GM12865 (cell line): Measurements from ENCODE around the gene CSPG5.

ENCODE experiments used
- DNase-seq: peaks from one replicate; pipeline ENCODE4 v3.0.0; 2010; ENCODE audit warnings: low read depth
- H3K4me3 ChIP-seq: 2 replicates; pipeline ENCODE4 v1.5.1; 2011; ENCODE audit warnings: mild to moderate bottlenecking, low read depth, low read length, control low read depth
- CTCF ChIP-seq: IDR thresholded peaks from 2 replicates; pipeline ENCODE4 v1.5.1; 2011; ENCODE audit warnings: low read length, control low read depth, low read depth, inconsistent platforms; ENCODE audit not compliant: insufficient read depth; ENCODE audit errors: missing control alignments

CSPG5 gene

GRCh38 chr3:47588053-47588452 lies 9.4 kb upstream of the CSPG5 start:
- no peak for DNase-seq
- no peak for TF ChIP-seq CTCF
- H3K4me3 ChIP-seq = no peak overlapping the region

- TF ChIP-seq CTCF = no peak
- no peak for DNase-seq
- no peak overlapping the region for H3K4me3 ChIP-seq
Observed at GRCh38 chr3:47586746-47587145, 8.1 kb upstream of the CSPG5 start.

- DNase-seq = no peak
- TF ChIP-seq CTCF = no peak
- H3K4me3 ChIP-seq = no peak overlapping the region
Observed at GRCh38 chr3:47583320-47584075, 4.8 kb upstream of the CSPG5 start.

- no peak overlapping the region for H3K4me3 ChIP-seq
- no peak for TF ChIP-seq CTCF
- no peak for DNase-seq
Observed at GRCh38 chr3:47581835-47582234, 3.2 kb upstream of the CSPG5 start.

- no peak for DNase-seq
- TF ChIP-seq CTCF = no peak
- H3K4me3 ChIP-seq = no peak overlapping the region
Observed at GRCh38 chr3:47581422-47581821, 2.8 kb upstream of the CSPG5 start.

GRCh38 chr3:47580481-47580880 lies 1.8 kb upstream of the CSPG5 start:
- no peak for TF ChIP-seq CTCF
- H3K4me3 ChIP-seq = no peak overlapping the region
- no peak for DNase-seq

GRCh38 chr3:47579875-47580274 lies 1.2 kb upstream of the CSPG5 start:
- no peak for TF ChIP-seq CTCF
- no peak overlapping the region for H3K4me3 ChIP-seq
- no peak for DNase-seq
